SK-N-SH treated with all-trans-retinoic acid at 6 μM for 48 hours (cell line): Measurements from ENCODE around the gene PPIH.
"Not testable (repeated sequence)": the region's sequence is repeated elsewhere in the genome, so short reads cannot be mapped to it uniquely, and the experiment has no call there.

Experiments
- ATAC-seq: fragments of 200-7000 bp; cut with Tn5 transposase; 3 replicates; pipeline ENCODE4 v1.9.1; 2020; ENCODE audit warnings: mild to moderate bottlenecking, moderate library complexity
- ARNTL ChIP-seq: fragments of 450-650 bp; formaldehyde crosslinking; IDR thresholded peaks from 2 replicates; pipeline ENCODE4 v1.5.0; 2020; ENCODE audit warnings: low read depth, mild to moderate bottlenecking, moderate library complexity, borderline replicate concordance
- BACH2 ChIP-seq: fragments of 250-450 bp; sonication (Bioruptor Pico); IDR thresholded peaks from 2 replicates; pipeline ENCODE4 v1.9.0; 2021; ENCODE audit warnings: mild to moderate bottlenecking, borderline replicate concordance
- CSDC2 ChIP-seq: fragments of 250-450 bp; sonication (Bioruptor Pico); IDR thresholded peaks from 2 replicates; pipeline ENCODE4 v1.5.0; 2020; ENCODE audit warnings: mild to moderate bottlenecking, moderate library complexity
- ESRRG ChIP-seq: fragments of 250-450 bp; sonication (Bioruptor Pico); IDR thresholded peaks from 2 replicates; pipeline ENCODE4 v1.6.1; 2021; ENCODE audit warnings: mild to moderate bottlenecking
- GLIS3 ChIP-seq: fragments of 250-450 bp; sonication (Bioruptor Pico); IDR thresholded peaks from 2 replicates; pipeline ENCODE4 v1.5.0; 2020; ENCODE audit warnings: mild to moderate bottlenecking, moderate library complexity
- ISL1 ChIP-seq: fragments of 250-450 bp; sonication (Bioruptor Pico); IDR thresholded peaks from 2 replicates; pipeline ENCODE4 v2.1.2; 2022; ENCODE audit warnings: mild to moderate bottlenecking, moderate library complexity
- OSR1 ChIP-seq: fragments of 250-450 bp; sonication (Bioruptor Pico); IDR thresholded peaks from 2 replicates; pipeline ENCODE4 v1.8.0; 2022; ENCODE audit warnings: moderate library complexity, mild to moderate bottlenecking, inconsistent platforms
- PPARA ChIP-seq: fragments of 250-450 bp; sonication (Bioruptor Pico); IDR thresholded peaks from 2 replicates; pipeline ENCODE4 v1.5.0; 2020; ENCODE audit warnings: mild to moderate bottlenecking, borderline replicate concordance
- SNAI2 ChIP-seq: fragments of 250-450 bp; sonication (Bioruptor Pico); IDR thresholded peaks from 2 replicates; pipeline ENCODE4 v1.5.0; 2020; ENCODE audit warnings: mild to moderate bottlenecking, moderate library complexity
- TOX ChIP-seq: fragments of 250-450 bp; sonication (Bioruptor Pico); IDR thresholded peaks from 2 replicates; pipeline ENCODE4 v1.8.0; 2021; ENCODE audit warnings: mild to moderate bottlenecking, moderate library complexity, borderline replicate concordance
- ZC3H10 ChIP-seq: fragments of 250-450 bp; sonication (Bioruptor Pico); IDR thresholded peaks from 2 replicates; pipeline ENCODE4 v1.5.1; 2021; ENCODE audit warnings: mild to moderate bottlenecking, moderate library complexity
- ZFP3 ChIP-seq: fragments of 250-450 bp; sonication (Bioruptor Pico); IDR thresholded peaks from 2 replicates; pipeline ENCODE4 v1.5.0; 2020; ENCODE audit warnings: mild to moderate bottlenecking, moderate library complexity
- ZFP30 ChIP-seq: fragments of 450-650 bp; formaldehyde crosslinking; IDR thresholded peaks from 2 replicates; pipeline ENCODE4 v1.5.0; 2022; ENCODE audit warnings: mild to moderate bottlenecking, moderate library complexity
- ZNF70 ChIP-seq: fragments of 450-650 bp; formaldehyde crosslinking; IDR thresholded peaks from 2 replicates; pipeline ENCODE4 v1.5.0; 2020; ENCODE audit warnings: mild to moderate bottlenecking, moderate library complexity
- ZNF8 ChIP-seq: fragments of 450-650 bp; formaldehyde crosslinking; IDR thresholded peaks from 2 replicates; pipeline ENCODE4 v1.5.0; 2020; ENCODE audit warnings: mild to moderate bottlenecking, moderate library complexity
- TF ChIP-seq, protein P1 (sequence below): fragments of 250-450 bp; sonication (Bioruptor Pico); IDR thresholded peaks from 2 replicates; pipeline ENCODE4 v1.5.1; 2021; ENCODE audit warnings: mild to moderate bottlenecking, moderate library complexity
- TF ChIP-seq, protein P2 (sequence below): fragments of 250-450 bp; sonication (Bioruptor Pico); IDR thresholded peaks from 2 replicates; pipeline ENCODE4 v1.8.0; 2020; ENCODE audit warnings: mild to moderate bottlenecking, moderate library complexity, borderline replicate concordance
- TF ChIP-seq, protein P3 (sequence below): fragments of 250-450 bp; sonication (Bioruptor Pico); IDR thresholded peaks from 2 replicates; pipeline ENCODE4 v1.5.1; 2020; ENCODE audit warnings: low read depth, mild to moderate bottlenecking, moderate library complexity
- TF ChIP-seq, protein P4 (sequence below): fragments of 250-450 bp; sonication (Bioruptor Pico); IDR thresholded peaks from 2 replicates; pipeline ENCODE4 v1.5.0; 2020; ENCODE audit warnings: mild to moderate bottlenecking, moderate library complexity

Gene PPIH

DNA sequence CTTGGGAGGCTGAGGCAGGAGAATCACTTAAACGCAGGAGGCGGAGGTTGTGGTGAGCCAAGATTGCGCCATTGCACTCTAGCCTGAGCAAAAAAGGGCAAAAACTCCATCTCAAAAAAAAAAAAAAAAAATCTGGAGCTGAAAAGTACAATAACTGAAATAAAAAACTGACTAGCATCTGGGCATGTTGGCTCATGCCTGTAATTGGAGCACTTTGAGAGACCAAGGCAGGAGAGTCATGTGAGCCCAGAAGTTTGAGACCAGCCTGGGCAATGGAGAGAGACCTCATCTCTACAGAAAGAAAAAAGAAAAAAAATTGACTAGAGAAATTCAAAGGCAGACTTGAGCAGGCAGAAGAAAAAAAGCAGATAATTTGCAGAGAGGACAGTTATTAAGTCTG is 63.7 kb downstream of the PPIH start:
- TF ChIP-seq PPARA (CRISPR knock-in tag) (no peak), CSDC2 (CRISPR knock-in tag) (no peak), ZFP3 (CRISPR knock-in tag) (no peak), SNAI2 (no peak), OSR1 (CRISPR knock-in tag) (no peak), ESRRG (CRISPR knock-in tag) (no peak), ZFP30 (CRISPR knock-in tag) (no peak), BACH2 (CRISPR knock-in tag) (no peak)
- TF ChIP-seq, protein P1, sequence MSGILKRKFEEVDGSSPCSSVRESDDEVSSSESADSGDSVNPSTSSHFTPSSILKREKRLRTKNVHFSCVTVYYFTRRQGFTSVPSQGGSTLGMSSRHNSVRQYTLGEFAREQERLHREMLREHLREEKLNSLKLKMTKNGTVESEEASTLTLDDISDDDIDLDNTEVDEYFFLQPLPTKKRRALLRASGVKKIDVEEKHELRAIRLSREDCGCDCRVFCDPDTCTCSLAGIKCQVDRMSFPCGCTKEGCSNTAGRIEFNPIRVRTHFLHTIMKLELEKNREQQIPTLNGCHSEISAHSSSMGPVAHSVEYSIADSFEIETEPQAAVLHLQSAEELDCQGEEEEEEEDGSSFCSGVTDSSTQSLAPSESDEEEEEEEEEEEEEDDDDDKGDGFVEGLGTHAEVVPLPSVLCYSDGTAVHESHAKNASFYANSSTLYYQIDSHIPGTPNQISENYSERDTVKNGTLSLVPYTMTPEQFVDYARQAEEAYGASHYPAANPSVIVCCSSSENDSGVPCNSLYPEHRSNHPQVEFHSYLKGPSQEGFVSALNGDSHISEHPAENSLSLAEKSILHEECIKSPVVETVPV = no peak
- TF ChIP-seq, protein P2, sequence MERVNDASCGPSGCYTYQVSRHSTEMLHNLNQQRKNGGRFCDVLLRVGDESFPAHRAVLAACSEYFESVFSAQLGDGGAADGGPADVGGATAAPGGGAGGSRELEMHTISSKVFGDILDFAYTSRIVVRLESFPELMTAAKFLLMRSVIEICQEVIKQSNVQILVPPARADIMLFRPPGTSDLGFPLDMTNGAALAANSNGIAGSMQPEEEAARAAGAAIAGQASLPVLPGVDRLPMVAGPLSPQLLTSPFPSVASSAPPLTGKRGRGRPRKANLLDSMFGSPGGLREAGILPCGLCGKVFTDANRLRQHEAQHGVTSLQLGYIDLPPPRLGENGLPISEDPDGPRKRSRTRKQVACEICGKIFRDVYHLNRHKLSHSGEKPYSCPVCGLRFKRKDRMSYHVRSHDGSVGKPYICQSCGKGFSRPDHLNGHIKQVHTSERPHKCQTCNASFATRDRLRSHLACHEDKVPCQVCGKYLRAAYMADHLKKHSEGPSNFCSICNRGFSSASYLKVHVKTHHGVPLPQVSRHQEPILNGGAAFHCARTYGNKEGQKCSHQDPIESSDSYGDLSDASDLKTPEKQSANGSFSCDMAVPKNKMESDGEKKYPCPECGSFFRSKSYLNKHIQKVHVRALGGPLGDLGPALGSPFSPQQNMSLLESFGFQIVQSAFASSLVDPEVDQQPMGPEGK (CRISPR knock-in tag) = no peak
- TF ChIP-seq, protein P3, sequence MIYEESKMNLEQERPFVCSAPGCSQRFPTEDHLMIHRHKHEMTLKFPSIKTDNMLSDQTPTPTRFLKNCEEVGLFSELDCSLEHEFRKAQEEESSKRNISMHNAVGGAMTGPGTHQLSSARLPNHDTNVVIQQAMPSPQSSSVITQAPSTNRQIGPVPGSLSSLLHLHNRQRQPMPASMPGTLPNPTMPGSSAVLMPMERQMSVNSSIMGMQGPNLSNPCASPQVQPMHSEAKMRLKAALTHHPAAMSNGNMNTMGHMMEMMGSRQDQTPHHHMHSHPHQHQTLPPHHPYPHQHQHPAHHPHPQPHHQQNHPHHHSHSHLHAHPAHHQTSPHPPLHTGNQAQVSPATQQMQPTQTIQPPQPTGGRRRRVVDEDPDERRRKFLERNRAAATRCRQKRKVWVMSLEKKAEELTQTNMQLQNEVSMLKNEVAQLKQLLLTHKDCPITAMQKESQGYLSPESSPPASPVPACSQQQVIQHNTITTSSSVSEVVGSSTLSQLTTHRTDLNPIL (CRISPR knock-in tag) = no peak

DNA sequence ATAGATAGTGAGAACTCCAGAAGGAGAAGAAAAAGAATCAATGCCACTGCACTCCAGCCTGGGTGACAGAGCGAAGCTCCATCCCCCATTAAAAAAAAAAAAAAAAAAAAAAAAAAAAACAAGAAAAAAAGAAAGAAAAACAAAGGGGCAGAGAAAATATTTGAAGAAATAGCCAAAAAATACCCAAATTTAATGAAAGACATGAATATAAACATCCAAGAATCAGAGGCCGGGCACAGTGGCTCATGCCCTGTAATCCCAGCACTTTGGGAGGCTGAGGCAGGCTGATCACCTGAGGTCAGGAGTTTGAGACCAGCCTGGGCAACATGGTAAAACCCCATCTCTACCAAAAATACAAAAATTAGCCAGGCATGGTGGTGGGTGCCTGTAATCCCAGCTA is 64.2 kb downstream of the PPIH start:
- ATAC-seq = not testable (repeated sequence)

More for the DNA sequence above, 63.7 kb downstream of the PPIH start:
- ATAC-seq = no peak

DNA sequence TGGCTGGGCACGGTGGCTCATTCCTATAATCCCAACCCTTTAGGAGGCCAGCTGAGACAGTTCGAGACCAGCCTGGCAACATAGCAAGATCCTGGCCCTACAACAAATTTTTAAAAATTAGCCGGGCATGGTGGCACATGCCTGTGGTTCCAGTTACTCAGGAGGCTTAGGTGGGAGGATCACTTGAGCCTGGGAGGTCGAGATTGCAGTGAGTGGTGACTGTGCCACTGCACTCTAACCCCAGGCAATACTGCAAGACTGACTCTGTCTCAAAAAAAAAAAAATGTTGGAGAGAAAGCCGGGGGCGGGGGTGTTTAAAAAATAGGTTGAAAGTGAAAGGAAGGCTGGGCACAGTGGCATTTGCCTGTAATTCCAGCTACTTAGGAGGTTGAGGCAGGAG is 65.3 kb downstream of the PPIH start:
- TF ChIP-seq SNAI2 (no peak), PPARA (CRISPR knock-in tag) (no peak), ZNF8 (CRISPR knock-in tag) (no peak), GLIS3 (CRISPR knock-in tag) (no peak), ARNTL (CRISPR knock-in tag) (no peak), TOX (CRISPR knock-in tag) (no peak), ZC3H10 (CRISPR knock-in tag) (no peak), ZFP30 (CRISPR knock-in tag) (no peak), ISL1 (CRISPR knock-in tag) (no peak), ZFP3 (CRISPR knock-in tag) (no peak), ESRRG (CRISPR knock-in tag) (no peak), ZNF70 (no peak)
- TF ChIP-seq, protein P1 = no peak
- TF ChIP-seq, protein P4, sequence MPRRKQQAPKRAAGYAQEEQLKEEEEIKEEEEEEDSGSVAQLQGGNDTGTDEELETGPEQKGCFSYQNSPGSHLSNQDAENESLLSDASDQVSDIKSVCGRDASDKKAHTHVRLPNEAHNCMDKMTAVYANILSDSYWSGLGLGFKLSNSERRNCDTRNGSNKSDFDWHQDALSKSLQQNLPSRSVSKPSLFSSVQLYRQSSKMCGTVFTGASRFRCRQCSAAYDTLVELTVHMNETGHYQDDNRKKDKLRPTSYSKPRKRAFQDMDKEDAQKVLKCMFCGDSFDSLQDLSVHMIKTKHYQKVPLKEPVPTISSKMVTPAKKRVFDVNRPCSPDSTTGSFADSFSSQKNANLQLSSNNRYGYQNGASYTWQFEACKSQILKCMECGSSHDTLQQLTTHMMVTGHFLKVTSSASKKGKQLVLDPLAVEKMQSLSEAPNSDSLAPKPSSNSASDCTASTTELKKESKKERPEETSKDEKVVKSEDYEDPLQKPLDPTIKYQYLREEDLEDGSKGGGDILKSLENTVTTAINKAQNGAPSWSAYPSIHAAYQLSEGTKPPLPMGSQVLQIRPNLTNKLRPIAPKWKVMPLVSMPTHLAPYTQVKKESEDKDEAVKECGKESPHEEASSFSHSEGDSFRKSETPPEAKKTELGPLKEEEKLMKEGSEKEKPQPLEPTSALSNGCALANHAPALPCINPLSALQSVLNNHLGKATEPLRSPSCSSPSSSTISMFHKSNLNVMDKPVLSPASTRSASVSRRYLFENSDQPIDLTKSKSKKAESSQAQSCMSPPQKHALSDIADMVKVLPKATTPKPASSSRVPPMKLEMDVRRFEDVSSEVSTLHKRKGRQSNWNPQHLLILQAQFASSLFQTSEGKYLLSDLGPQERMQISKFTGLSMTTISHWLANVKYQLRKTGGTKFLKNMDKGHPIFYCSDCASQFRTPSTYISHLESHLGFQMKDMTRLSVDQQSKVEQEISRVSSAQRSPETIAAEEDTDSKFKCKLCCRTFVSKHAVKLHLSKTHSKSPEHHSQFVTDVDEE (CRISPR knock-in tag) = no peak
- TF ChIP-seq, protein P2 (CRISPR knock-in tag) = no peak
- no peak; the same call in 2 of the 3 replicates for ATAC-seq

DNA sequence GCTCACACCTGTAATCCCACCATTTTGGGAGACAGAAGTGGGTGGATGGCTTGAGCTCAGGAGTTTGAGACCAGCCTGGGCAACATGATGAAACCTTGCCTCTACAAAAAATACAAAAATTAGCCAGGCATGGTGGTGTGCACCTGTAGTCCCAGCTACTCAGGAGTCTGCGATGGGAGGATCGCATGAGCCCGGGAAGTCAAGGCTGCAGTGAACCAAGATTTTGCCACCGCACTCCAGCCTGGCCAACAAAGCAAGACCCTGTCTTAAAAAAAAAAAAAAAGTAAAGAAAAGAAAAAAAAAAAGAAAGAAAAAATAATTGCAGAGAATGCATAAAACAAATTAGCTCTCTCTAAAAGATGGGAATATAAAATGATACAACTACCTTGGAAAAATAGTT is 67.6 kb downstream of the PPIH start:
- ATAC-seq = not testable (repeated sequence)
